Transverse colon (tissue), 4 donors: Measurements from ENCODE around the gene AKAP13. TPM values are rescaled to one million over a fixed set of nuclear protein-coding genes. Genes with fewer than 3 reads are reported as not detected.

Source experiments
- DNase-seq: peaks from one replicate; pipeline ENCODE4 v3.0.0-alpha.2; 2019
- H3K27ac ChIP-seq, 4 donors: fragments of 200-600 bp; sonication (generic); 2 replicates each; pipeline ENCODE4 v1.5.1; 2016 to 2018; ENCODE audit warnings: inconsistent platforms in 4 of 4
- H3K27me3 ChIP-seq: fragments of 200-600 bp; sonication (generic); 2 replicates; pipeline ENCODE4 v1.5.1; 2017; ENCODE audit warnings: inconsistent platforms
- H3K36me3 ChIP-seq, 4 donors: fragments of 200-600 bp; sonication (generic); 2 replicates each; pipeline ENCODE4 v1.5.1; 2017 to 2019; ENCODE audit warnings: inconsistent platforms in 4 of 4
- H3K4me1 ChIP-seq, 4 donors: fragments of 200-600 bp; sonication (generic); 2 replicates each; pipeline ENCODE4 v1.5.1; 2017 to 2020; ENCODE audit warnings: inconsistent platforms in 4 of 4
- H3K4me3 ChIP-seq, 4 donors: fragments of 200-600 bp; sonication (generic); 1 replicate in 1 of 4; 2 replicates in 3 of 4; pipeline versions ENCODE4 v1.5.1 to v1.6.1; 2017 to 2019; ENCODE audit warnings: inconsistent platforms in 4 of 4
- H3K9me3 ChIP-seq, 2 donors: fragments of 200-600 bp; sonication (generic); 2 replicates each; pipeline ENCODE4 v1.5.1; 2017 to 2019; ENCODE audit warnings: inconsistent platforms in 2 of 2
- CTCF ChIP-seq, 5 experiments: fragments of 200-600 bp in 3 of 5; fragments of 450-650 bp in 2 of 5; sonication (generic) in 3 of 5; IDR thresholded peaks; 1 replicate in 2 of 5; 2 replicates in 3 of 5; pipeline ENCODE4 v1.5.1; 2016 to 2017; ENCODE audit warnings: antibody characterized with exemption in 5 of 5, inconsistent platforms in 3 of 5, mild to moderate bottlenecking in 2 of 5, moderate library complexity in 1 of 5
- EP300 ChIP-seq: sonication (generic); formaldehyde crosslinking; IDR thresholded peaks from one replicate; pipeline ENCODE4 v1.6.1; 2017; ENCODE audit warnings: antibody characterized with exemption, low read depth
- POLR2A ChIP-seq: fragments of 450-650 bp; IDR thresholded peaks from one replicate; pipeline ENCODE4 v1.6.1; 2016; ENCODE audit warnings: antibody characterized with exemption, mild to moderate bottlenecking, moderate library complexity
- POLR2AphosphoS5 ChIP-seq, 3 donors: sonication (generic); formaldehyde crosslinking; IDR thresholded peaks; one replicate each; pipeline ENCODE4 v1.6.1; 2016; ENCODE audit warnings: antibody characterized with exemption in 3 of 3
- WGBS, 2 donors: methylation state at CpG; one replicate each; pipeline ENCODE4 v1.1.5; 2018; ENCODE audit warnings: low coverage in 1 of 2; 5-methylcytosine and 5-hydroxymethylcytosine counted together
- in situ Hi-C, 4 donors: fragments of 200-750 bp; cut with MboI; loops; one replicate each; pipeline versions ENCODE4 v1.15.0 to v1.15.1; 2017; ENCODE audit warnings: low sequenced_read_pairs in 3 of 4, low pct_ligation_motif_present in 1 of 4, low pct_unique_long_range_greater_than_20kb in 1 of 4
- intact Hi-C: fragments of 100-400 bp; cut with DNase I; formaldehyde crosslinking; loops from one replicate; pipeline ENCODE4 v1.15.1; 2023; ENCODE audit warnings: low total_unique reads
- total RNA-seq, 4 donors: library from RNA; depleted of rRNA; stranded (reverse); fragments of >200 nt; gene quantifications; one replicate each; pipeline ENCODE4 v1.1.0, GENCODE V29; 2016

The AKAP13 gene
- total RNA-seq, 4 donors from 2014 or later = 206 to 291 (median 214) TPM

- intact Hi-C loops = no loop called here
- no peak overlapping the region for H3K4me3 ChIP-seq
- H3K9me3 ChIP-seq = no peaks in the 10 kb centered on the region
- no peaks in the 10 kb centered on the region for H3K27me3 ChIP-seq
- in situ Hi-C loops = no loop called here
- H3K27ac ChIP-seq = no peak overlapping the region
- 86 to 93% methylated on average over 3 of the region's 3 CpGs for whole genome bisulfite sequencing, 2 donors
- DNase-seq = no peak
- peaks cover 0 to 27% (median 4%) of the 10 kb centered on the region in 4 donors for H3K4me1 ChIP-seq
- no peak for TF ChIP-seq EP300
- TF ChIP-seq CTCF (IDR thresholded peaks at IDR 0.05) = no peak
- no peak for TF ChIP-seq POLR2A
- TF ChIP-seq POLR2AphosphoS5 (IDR thresholded peaks at IDR 0.05) = no peak
- no peaks in the 10 kb centered on the region for H3K36me3 ChIP-seq
Measured at GRCh38 chr15:85609492-85609891, 229.1 kb downstream of the AKAP13 start.

GRCh38 chr15:85611361-85611760 lies 231.0 kb downstream of the AKAP13 start:
- peaks cover 0 to 44% (median 9%) of the 10 kb centered on the region in 4 donors for H3K4me1 ChIP-seq
- DNase-seq = no peak

GRCh38 chr15:85614059-85614458 lies 233.7 kb downstream of the AKAP13 start:
- DNase-seq = no peak
- Histone ChIP-seq H3K4me3 (no peak overlapping the region), H3K9me3 (no peaks in the 10 kb centered on the region), H3K36me3 (no peaks in the 10 kb centered on the region), H3K27ac (peak overlapping the region in 2 of 4 donors; percentile 17 to 22), H3K27me3 (no peaks in the 10 kb centered on the region), H3K4me1 (peaks cover 5 to 48% (median 19%) of the 10 kb centered on the region in 4 donors)
- WGBS, 2 donors = 50% methylated on average over 5 of the region's 5 CpGs
- intact Hi-C loops (no loop called here), in situ Hi-C loops (loop anchor here in 1 of 4 donors (10.0 kb wide), 1 partner anchor 221 kb away; no protein-coding TSS in a partner anchor)
- TF ChIP-seq EP300 = no peak
- TF ChIP-seq POLR2AphosphoS5 (IDR thresholded peaks at IDR 0.05) = peak in 1 of 3 donors; percentile 55
- no peak for TF ChIP-seq CTCF (IDR thresholded peaks at IDR 0.05)
- no peak for TF ChIP-seq POLR2A

More at GRCh38 chr15:85611361-85611760, 231.0 kb downstream of the AKAP13 start:
- Histone ChIP-seq H3K36me3 (no peaks in the 10 kb centered on the region), H3K4me3 (no peak overlapping the region), H3K9me3 (no peaks in the 10 kb centered on the region), H3K27ac (no peak overlapping the region), H3K27me3 (no peaks in the 10 kb centered on the region)
- intact Hi-C loops = no loop called here
- 87 to 100% methylated on average over 4 to 7 of the region's 7 CpGs for WGBS, 2 donors
- in situ Hi-C loops = loop anchor here in 1 of 4 donors (10.0 kb wide), 1 partner anchor 223 kb away; no protein-coding TSS in a partner anchor
- TF ChIP-seq POLR2A (no peak), EP300 (no peak), POLR2AphosphoS5 (IDR thresholded peaks at IDR 0.05) (no peak), CTCF (IDR thresholded peaks at IDR 0.05) (no peak)

- no peaks in the 10 kb centered on the region for H3K36me3 ChIP-seq
- no peak overlapping the region for H3K4me3 ChIP-seq
- intact Hi-C loops (no loop called here), in situ Hi-C loops (loop anchor here in 1 of 4 donors (10.0 kb wide), 1 partner anchor 219 kb away; no protein-coding TSS in a partner anchor)
- H3K9me3 ChIP-seq = no peaks in the 10 kb centered on the region
- TF ChIP-seq POLR2AphosphoS5 (IDR thresholded peaks at IDR 0.05) (no peak), POLR2A (no peak), CTCF (IDR thresholded peaks at IDR 0.05) (peak in 4 of 5 experiments; percentile 21 to 49 (median 36)), EP300 (no peak)
- DNase-seq = no peak
- peaks cover 5 to 63% (median 19%) of the 10 kb centered on the region in 4 donors for H3K4me1 ChIP-seq
- H3K27me3 ChIP-seq = no peaks in the 10 kb centered on the region
- peak overlapping the region; percentile 76 to 85 (median 82) for H3K27ac ChIP-seq
Measured at GRCh38 chr15:85615930-85616329, 235.5 kb downstream of the AKAP13 start.
